ENCODE results near the gene MACF1.

GRCh38 chr1:39435597-39435996 lies 231.1 kb downstream of the MACF1 start:
- TF ChIP-seq, protein P1, sequence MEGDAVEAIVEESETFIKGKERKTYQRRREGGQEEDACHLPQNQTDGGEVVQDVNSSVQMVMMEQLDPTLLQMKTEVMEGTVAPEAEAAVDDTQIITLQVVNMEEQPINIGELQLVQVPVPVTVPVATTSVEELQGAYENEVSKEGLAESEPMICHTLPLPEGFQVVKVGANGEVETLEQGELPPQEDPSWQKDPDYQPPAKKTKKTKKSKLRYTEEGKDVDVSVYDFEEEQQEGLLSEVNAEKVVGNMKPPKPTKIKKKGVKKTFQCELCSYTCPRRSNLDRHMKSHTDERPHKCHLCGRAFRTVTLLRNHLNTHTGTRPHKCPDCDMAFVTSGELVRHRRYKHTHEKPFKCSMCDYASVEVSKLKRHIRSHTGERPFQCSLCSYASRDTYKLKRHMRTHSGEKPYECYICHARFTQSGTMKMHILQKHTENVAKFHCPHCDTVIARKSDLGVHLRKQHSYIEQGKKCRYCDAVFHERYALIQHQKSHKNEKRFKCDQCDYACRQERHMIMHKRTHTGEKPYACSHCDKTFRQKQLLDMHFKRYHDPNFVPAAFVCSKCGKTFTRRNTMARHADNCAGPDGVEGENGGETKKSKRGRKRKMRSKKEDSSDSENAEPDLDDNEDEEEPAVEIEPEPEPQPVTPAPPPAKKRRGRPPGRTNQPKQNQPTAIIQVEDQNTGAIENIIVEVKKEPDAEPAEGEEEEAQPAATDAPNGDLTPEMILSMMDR (IDR thresholded peaks at IDR 0.05 in 4 of 5, conservative IDR thresholded peaks at IDR 0.05 in 1 of 5): no peak
- TF ChIP-seq POLR2A (IDR thresholded peaks at IDR 0.05): no peak

Measured in gastrocnemius medialis (tissue), 4 donors.